Activated naive CD4-positive, alpha-beta T cell (primary cell): ENCODE data around the gene HSPA1B.
"Not testable (repeated sequence)": the region's sequence is repeated elsewhere in the genome, so short reads cannot be mapped to it uniquely, and the experiment has no call there.

Source experiments
- DNase-seq, 4 experiments: peaks; one replicate each; lab custom pipeline; 2025; lab: John Stamatoyannopoulos, UW

The HSPA1B gene

DNA sequence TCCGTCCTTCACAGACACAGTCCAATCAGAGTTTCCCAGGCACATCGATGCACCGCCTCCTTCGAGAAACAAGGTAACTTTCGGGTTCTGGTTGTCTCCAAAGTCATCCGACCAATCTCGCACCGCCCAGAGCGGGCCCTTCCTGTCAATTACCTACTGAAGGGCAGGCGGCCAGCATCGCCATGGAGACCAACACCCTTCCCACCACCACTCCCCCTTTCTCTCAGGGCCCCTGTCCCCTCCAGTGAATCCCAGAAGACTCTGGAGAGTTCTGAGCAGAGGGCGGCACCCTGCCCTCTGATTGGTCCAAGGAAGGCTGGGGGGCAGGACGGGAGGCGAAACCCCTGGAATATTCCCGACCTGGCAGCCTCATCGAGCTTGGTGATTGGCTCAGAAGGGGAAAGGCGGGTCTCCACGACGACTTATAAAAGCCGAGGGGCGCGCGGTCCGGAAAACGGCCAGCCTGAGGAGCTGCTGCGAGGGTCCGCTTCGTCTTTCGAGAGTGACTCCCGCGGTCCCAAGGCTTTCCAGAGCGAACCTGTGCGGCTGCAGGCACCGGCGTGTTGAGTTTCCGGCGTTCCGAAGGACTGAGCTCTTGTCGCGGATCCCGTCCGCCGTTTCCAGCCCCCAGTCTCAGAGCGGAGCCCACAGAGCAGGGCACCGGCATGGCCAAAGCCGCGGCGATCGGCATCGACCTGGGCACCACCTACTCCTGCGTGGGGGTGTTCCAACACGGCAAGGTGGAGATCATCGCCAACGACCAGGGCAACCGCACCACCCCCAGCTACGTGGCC lies at the start of gene HSPA1B:
TSS of gene HSPA1B (plus strand) at position 453 of the 794 bp plus-strand sequence. CDS start at position 666, 213 bp downstream.
- DNase-seq, result peak; percentile 79 to 87 (median 84)

DNA sequence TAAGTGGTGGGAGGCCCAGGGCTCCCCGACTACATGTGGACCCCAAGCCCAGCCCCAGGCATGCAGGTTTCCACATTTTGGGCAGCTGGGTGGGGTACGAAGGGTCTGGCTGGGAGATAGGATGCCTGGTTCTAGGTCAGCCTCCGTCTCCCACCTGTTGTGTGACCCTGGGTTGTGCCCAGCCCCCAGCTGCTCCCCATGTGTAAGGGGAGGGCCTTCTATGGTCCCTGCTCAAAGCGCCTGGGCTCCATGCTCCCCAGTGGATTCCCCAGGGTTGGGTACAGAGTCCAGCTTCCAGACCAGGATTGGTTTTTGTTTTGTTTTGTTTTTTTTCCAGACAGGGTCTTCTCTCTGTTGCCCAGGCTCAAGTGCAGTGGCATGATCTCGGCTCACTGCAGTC lies 49.3 kb upstream of the HSPA1B start:
- no peak for DNase-seq

DNA sequence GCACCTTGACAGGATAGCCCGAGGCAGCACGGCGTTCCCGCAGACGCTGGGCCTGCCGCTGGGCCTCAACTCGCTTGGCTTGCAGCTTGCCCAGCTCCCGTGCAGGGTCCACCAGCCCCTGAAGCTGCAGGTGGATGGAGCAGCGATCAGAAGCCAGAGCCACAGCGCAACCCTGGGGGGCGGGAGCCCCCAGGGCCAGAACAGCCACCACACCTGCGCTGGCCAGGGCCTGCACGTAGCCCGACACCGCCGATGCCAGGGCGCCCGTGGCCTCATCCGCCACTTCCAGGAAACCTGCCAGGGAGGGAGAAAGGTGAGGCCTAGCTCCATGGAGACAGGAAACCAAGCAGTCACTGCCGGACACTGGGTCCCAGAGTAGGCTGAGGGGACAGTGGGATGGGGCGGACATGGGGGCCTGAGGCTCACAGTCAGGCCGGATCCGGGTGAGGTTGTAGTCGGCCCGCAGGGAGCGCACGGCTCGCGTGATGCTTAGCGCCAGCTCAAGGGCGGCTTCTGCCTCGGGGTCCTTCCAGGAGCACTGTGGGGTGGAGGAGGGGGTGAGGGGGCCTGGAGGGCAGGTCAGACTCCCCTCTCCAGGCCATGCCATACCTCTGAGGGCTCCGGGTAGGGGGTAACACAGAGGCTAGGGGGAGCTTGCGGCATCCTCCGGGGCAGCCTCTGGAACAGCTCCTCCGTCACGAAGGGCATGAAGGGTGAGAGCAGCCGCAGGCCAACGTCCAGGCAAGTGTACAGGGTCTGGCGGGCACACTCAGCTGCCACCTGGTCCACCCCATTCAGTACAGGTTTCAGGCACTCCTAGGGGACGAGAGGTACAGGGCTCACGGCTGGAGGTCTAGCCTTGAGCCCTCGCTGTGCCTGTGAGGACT lies 48.3 kb upstream of the HSPA1B start:
- DNase-seq, result no peak

DNA sequence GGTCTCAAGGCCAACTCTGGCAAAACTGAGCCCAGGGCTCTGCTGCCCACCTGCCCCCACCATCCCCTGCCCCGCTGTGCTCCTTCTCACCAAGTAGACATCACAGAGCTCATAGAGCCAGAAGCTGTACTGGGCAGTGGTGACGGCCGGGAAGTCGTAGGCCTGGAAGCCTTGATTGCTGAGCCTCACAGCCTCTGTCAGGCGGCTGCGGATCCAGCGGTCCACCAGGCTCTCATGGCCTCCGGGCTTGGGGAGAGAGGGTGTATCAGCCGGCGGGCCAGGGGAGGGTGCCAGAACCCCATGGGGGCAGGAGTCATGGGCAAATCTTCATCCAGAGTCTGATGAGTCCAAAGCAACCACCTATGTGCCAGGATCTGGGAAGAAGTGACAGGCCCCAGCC lies 47.6 kb upstream of the HSPA1B start:
- no peak for DNase-seq

DNA sequence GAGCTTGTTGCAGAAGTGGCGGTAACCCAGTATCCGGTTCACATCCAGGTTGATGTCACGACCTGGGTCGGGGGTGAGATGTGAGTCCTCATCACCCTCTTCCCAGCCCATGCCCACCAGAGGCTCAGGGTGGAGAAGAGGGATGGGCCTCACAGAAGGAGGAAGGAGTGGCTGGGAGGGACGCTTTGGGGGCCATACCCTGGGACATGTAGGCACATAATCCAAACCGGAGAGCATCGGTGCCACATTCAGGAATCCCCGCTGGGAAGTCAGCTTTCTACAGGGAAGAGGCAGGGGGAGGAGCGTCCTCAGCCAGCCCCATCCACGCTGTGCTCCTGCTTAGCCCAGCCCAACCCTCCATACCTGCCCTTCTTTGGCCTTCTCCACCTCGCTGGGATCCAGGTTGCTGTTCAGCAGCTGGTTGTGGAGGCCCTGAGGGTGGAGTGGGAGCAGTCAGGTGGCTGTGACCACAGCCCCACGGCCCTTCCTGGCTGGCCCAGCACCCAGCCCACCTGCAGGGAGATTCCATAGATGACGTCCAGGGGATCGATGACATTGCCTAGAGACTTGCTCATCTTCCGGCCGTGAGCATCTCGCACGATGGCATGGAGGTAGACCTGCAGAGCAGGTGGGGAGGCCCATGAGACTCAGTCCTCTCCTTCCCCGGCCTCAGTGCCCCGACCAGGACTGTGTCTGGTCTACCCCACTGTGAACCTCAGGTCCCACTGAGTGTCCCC lies 46.9 kb upstream of the HSPA1B start:
- no peak for DNase-seq

DNA sequence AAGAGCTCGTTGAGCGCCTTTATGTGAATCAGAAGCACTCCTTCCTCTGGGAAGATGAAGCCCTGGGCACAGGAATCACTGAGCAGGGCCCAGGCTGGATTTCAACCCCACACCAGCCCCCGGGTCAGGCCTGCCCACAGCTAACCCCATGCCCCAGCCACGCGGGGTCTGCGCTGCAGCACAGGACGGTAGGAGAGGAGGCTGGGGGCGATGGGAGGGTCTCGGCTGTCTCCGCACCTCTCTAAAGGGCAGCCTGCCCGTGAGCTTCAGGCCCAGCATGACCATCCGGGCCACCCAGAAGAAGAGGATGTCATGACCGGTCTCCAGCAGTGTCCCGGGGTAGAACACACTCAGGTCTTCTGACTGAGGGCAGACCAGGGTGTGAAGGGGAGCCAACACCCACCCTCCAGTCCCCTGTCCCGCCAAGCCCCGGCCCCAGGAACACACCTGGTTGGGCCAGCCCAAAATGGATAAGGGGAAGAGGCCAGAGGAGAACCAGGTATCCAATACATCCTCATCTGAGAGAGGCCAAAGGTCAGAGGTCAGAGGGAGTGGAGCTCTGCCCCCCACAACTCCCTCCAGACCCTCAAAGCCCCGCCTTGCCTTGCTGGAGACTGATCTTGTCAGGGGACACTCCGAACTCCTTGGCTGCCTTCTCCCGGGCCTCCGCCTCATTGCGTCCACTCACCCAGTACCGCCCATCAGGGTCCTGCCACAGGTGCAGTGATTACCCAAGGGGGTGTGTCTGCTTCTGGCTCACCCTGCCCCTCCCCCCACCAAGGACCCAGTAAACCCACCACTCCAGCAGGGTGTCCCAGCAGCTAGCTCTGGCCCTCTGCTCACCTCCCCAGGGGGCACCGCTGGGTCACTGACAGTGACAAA lies 46.1 kb upstream of the HSPA1B start:
- DNase-seq, result no peak

DNA sequence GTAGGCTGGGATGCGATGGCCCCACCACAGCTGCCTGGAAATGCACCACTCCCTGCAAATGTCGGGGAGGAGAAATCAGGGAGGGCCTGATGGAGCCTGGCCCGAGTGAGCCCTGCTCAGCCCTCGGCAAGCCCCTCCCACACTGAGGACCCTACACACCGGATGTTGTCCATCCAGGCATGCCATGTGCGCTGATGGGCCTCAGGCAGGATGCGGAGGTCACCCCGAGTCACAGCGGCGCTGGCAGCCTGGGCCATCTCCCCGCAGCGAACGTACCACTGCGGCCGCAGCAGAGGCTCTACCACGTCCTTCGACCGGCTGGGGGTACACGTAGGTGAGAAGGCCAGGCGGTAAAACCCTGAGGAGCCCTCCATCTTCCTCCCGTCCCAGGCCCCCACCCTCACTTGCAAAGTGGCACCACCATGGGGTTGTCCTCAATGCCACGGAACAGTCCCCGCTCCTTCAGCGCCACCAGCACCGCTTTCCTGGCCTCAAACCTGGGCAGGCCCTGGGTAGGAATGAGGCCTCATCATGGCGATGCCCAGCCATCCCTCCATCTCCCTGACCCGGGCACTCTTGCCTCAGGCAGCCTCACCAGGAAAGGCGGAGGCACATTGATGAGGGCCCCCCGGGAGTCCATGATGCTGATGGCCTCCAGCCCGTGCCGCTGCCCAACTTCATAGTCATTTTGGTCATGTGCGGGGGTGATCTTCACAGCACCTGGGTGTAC lies 45.2 kb upstream of the HSPA1B start:
- no peak for DNase-seq

DNA sequence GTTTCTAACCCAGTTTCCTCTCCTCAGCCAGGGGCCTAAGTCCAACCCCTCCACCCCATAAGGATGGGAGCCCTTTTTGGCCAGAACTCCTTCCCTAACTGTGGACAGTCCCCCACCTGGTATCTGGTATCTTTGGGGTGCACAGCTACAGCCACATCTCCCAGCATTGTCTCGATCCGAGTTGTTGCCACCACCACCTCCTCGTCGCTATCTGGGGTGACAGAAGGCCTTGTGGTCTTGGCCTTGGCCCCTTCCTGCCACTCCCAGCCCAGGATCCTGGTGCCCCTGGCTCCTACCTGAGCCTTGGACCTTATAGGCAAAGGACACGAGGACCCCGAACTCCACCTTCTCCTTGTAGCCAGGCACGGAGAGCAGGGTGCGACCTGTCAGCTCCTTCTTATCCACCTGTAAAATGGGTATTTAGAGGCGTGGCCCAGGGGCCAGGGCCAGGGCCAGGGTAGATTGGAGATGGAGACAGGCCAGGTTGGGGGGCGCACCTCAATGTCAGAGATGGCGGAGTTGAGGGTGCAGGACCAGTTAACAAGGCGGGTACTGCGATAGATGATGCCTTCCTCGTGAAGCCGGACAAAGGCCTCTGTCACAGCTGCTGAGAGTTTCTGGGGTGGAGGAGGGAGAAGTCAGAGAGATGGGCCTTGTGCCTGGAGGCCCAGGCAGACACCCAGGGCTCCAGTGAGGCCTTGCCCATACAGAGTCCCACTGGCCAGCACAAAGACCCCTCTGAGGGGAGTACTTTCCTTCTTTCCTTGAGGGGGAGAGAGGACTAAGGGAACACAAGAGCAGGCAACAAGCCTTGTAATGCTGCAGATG lies 43.2 kb upstream of the HSPA1B start:
- DNase-seq, result no peak

DNA sequence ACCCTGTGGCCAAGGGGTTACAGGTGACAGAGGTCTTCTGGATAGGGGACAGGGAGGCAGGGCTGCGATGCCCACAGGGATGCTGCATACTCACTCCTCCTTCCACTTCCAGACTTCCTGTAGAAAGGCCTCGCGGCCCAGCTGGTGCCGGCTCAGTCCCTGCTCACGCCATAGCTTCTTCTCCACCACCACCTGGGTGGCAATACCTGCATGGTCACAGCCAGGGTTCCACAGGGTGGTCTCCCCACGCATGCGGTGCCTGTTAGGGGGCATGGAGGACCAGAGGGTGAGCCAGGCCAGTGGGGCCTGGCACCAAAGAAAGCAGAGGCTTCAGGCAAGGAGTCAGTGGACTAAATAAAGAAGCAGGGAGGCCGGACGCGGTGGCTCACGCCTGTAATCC lies 42.1 kb upstream of the HSPA1B start:
- DNase-seq, result no peak

DNA sequence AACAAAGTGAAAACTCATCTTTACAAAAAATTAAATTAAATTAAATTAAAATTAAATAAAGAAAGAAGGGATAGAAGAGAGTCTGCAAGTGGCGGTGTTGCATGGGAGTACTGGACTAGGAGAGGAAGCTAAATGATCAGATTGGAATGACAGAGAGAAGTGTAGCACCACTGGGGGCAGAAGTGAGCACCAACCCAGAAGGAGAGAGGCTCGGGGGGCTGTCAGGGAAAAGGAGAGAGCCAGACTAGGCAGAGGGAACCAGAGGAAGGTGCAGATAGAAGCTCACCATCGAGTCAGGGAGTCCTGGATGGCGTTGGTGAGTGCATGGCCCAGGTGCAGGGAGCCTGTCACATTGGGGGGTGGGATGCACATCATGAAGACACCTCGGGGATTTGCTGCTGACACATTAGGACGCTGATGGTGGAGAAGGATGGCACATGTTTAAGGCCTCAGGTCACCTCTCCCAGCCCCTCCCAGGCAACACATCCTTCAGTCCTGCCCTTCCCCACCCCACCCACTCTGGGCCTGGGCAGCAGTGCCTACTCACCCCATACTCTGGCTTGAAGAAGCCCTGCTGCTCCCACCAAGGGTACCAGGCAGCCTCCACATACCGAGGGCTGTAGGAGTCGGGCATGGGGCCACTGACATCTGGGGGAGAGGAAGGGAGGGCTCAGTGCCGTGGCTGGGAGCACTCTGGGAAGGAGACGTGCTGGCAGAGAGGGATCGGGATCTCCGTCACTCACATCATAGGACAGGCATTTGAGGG lies 36.0 kb upstream of the HSPA1B start:
- DNase-seq, result peak in 1 of 4 experiments; percentile 16

DNA sequence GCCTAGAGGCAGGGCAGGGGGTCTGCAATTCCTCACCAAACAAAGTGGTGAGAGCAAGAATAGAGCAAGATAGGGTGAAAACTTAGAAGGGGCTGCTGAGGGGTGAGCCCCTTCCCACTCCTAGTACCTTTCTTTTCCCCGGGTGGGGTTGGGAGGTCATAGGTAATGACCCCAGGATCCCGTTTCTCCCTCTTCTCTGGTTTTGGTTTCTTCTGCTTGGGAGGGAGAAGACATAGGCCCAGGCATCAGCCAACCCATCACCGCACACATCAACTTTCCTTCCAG lies 35.5 kb upstream of the HSPA1B start:
- no peak for DNase-seq

DNA sequence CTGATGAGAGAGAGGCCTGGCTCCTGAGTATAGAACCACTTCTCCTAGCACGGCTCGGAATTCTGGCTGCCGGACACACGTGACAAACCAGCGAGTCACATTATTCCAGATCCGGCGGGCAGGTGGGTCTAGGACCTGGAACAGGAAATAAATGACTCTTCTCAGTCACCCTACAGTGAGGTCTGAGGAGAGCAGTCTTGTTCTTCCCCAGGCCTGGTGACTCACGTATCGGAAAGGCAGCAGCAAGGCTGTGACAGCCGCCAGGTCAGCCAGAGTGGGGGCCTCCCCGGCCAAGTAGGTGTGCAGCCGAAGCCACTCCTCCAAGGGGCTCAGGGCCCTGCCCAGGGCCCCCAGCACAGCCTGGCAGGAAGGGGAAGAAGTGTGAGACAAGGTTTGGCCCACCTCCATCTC lies 34.8 kb upstream of the HSPA1B start:
- DNase-seq, result no peak

DNA sequence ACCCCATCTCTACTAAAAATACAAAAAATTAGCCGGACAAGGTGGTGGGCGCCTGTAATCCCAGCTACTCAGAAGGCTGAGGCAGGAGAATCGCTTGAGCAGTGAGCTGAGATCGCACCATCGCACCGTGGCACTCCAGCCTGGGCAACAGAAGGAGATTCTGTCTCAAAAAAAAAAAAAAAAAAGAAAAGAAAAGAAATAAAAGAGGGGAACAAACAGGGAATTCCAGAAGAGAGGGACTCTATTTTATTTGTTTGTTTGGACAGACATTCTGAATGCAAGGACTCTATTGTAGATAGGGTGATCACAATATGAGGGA lies 33.7 kb upstream of the HSPA1B start:
- DNase-seq, result not testable (repeated sequence)

DNA sequence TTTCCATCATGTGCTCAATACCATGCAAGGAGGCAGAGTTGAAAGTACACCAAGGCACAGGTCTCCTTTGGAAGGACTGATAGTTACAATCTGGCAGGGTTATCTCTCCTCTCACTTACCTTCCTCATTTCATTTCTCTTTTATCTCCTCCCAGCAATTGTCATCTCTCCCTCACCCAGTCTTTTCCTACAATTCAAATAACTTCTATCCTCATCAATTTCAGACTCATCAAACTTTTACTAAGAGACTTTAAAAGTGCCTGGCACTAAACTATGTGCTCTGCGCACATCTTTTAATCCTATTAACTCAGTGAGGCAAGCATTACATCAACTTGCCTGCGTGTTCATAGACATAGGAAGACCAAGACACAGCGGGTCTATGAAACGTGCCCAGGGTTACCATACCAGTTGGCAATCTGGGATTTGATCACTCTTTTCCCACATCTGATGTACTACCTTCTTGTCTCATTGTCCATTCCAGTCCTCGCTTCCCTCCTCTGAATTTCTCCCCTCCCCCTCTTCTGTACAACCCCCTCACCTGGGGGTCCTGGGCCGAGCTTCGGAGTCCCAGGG lies 33.2 kb upstream of the HSPA1B start:
- no peak for DNase-seq

DNA sequence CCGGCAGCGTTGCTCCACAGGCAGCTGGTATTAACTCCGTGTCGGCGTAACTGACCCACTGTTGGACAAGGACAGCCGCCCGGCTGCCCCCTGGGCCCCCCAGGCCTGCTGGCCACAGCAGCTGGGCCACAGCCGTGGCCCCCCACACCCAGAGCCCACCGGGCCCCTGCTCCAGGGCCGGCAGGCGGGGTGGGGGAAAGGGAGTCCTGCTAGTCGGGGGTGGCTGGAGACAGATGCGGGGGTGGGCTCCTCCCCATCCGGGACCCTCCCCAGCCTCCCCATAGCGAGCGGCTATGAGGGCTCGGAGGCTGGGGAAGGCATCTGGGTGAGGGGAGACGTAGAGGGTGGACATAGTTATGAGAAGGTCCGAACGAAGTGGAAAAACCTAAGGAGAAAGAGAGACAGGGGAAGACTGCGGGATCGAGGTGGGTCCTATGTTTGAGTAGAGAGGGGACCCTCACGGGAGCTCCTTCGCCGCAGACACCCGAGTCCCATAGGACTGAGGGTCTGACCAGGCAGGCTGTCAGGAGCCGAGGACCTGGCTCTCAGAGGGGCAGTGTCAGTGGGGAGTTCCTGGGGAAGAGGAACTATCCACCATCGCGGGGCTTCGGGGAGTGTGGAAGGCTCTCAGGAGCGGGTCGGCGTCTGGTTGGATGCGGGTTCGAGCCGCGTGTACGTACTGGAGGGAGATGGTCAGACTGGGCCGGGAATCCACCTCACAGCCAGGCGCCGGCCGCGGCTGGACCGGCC lies 32.5 kb upstream of the HSPA1B start:
- no peak for DNase-seq

DNA sequence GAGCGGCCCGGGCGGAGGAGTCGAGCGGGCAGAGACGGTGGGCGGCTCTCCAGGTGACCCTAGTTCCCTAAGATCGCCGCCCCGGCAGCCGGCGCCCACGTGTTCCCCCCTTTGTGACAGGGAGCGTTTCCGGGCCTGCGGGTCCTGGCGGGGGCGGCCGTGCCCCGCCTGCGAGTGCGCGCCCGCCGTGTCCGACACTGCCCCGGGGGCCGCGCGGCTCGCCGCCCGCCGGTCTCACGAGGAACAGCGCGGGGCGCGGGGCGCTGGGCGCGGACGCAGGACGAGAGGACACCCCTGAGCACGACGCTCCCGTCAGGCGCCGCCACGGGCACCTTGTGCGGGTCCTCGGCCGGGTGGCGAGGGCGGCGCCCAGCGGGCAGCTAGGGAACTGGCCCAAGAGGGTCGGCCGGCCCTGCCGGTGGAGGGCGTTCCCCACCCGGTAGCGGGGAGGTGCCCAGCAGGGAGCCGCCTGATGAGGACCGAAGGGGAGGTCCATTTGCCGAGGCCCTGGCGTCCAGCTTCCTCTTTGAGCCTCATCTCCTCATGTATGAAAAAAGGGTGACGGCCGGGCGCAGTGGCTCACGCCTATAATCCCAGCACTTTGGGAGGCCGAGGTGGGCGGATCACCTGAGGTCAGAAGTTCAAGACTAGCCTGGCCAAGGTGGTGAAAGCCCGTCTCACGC lies 31.8 kb upstream of the HSPA1B start, which contains the start of gene VARS1:
TSS of gene VARS1 (minus strand) at position 137 of the 683 bp plus-strand sequence. CDS start 535 bp downstream, outside the sequence.
- peak; percentile 58 to 83 (median 70) for DNase-seq

DNA sequence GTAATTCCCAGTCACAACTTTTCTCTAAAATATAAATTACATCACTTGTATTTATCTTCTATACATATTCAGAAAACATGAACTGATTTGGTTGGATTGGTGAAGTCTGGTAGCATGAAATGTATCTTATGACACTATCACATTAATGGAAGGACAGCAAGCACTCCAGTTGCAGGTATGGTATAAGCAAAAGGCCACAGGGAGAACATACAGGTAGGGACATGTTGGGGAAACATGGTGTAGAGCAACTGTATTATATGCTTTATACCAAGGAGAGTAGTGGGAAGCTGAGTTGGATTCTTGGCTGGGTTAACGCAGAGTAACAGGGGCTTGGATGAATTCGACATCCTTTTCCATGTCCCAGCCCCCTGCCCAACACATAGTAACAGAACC lies 30.5 kb upstream of the HSPA1B start:
- DNase-seq, result no peak

DNA sequence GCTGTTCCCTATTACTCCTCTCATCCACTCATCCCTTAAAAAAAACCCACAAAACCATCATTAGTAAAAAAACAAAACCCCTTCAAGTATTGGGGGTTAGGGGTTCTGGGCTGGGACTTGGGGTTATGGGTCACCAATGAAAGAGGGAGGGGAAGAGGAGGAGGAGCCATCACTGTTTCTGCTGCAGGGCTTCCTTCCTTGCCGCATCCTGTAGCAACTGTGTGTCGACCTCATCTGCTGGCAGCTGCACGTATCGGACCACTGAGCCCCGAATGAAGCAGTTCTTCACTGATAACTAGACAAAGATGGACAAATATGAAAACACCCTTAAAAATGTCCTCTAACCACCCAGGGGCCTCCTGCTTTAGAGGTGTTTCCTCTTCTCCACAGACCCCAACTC lies 29.9 kb upstream of the HSPA1B start:
- no peak for DNase-seq
